WTC11 (cell line): ENCODE measurements around the gene CDS1.

Experiments
- AFF4 ChIP-seq: sonication (generic); formaldehyde crosslinking; IDR thresholded peaks from 2 replicates; pipeline ENCODE4 v1.8.1; 2023; ENCODE audit warnings: mild to moderate bottlenecking, missing genetic modification reagents, borderline replicate concordance
- CTCF ChIP-seq: fragments of 200-600 bp; IDR thresholded peaks from 2 replicates; pipeline ENCODE4 v1.8.0; 2022; ENCODE audit warnings: antibody characterized with exemption
- ESRRA ChIP-seq: sonication (generic); formaldehyde crosslinking; IDR thresholded peaks from 2 replicates; pipeline ENCODE4 v1.8.1; 2022; ENCODE audit warnings: mild to moderate bottlenecking, missing genetic modification reagents, borderline replicate concordance
- HMGA2 ChIP-seq: fragments of 250-450 bp; sonication (Bioruptor Pico); IDR thresholded peaks from 2 replicates; pipeline ENCODE4 v1.4.0; 2021; ENCODE audit warnings: mild to moderate bottlenecking, moderate library complexity
- JUN ChIP-seq: sonication (generic); formaldehyde crosslinking; IDR thresholded peaks from 2 replicates; pipeline ENCODE4 v1.8.0; 2023; ENCODE audit warnings: mild to moderate bottlenecking, missing genetic modification reagents
- MAX ChIP-seq: sonication (generic); formaldehyde crosslinking; IDR thresholded peaks from 2 replicates; pipeline ENCODE4 v1.8.0; 2022; ENCODE audit warnings: mild to moderate bottlenecking, missing genetic modification reagents
- NR3C1 ChIP-seq: sonication (generic); formaldehyde crosslinking; conservative IDR thresholded peaks from 2 replicates; pipeline ENCODE4 v1.8.1; 2023; ENCODE audit warnings: low read depth, mild to moderate bottlenecking, missing genetic modification reagents
- RELA ChIP-seq: sonication (generic); formaldehyde crosslinking; IDR thresholded peaks from 2 replicates; pipeline ENCODE4 v1.8.1; 2022; ENCODE audit warnings: missing genetic modification reagents, mild to moderate bottlenecking, borderline replicate concordance
- STAT6 ChIP-seq: sonication (generic); formaldehyde crosslinking; conservative IDR thresholded peaks from 2 replicates; pipeline ENCODE4 v1.8.1; 2023; ENCODE audit warnings: mild to moderate bottlenecking, low read depth, missing genetic modification reagents, moderate library complexity
- TEAD4 ChIP-seq: sonication (generic); formaldehyde crosslinking; IDR thresholded peaks from 2 replicates; pipeline ENCODE4 v1.8.0; 2022; ENCODE audit warnings: mild to moderate bottlenecking, missing genetic modification reagents
- USF2 ChIP-seq: sonication (generic); formaldehyde crosslinking; IDR thresholded peaks from 2 replicates; pipeline ENCODE4 v1.8.1; 2023; ENCODE audit warnings: mild to moderate bottlenecking, missing genetic modification reagents, moderate library complexity

- TF ChIP-seq CTCF: no peak
- no peak for TF ChIP-seq USF2 (CRISPR knock-in tag)
- TF ChIP-seq STAT6 (CRISPR knock-in tag): no peak
- TF ChIP-seq HMGA2 (CRISPR knock-in tag): no peak
- no peak for TF ChIP-seq MAX (CRISPR knock-in tag)
- no peak for TF ChIP-seq TEAD4 (CRISPR knock-in tag)
- no peak for TF ChIP-seq NR3C1
- TF ChIP-seq RELA (CRISPR knock-in tag): no peak
- TF ChIP-seq ESRRA (CRISPR knock-in tag): no peak
- TF ChIP-seq JUN (CRISPR knock-in tag): no peak
- no peak for TF ChIP-seq AFF4 (CRISPR knock-in tag)
Observed at GRCh38 chr4:84545093-84545492, 37.8 kb upstream of the CDS1 start.
